ENCODE results near the gene NPY5R.

The NPY5R gene

DNA sequence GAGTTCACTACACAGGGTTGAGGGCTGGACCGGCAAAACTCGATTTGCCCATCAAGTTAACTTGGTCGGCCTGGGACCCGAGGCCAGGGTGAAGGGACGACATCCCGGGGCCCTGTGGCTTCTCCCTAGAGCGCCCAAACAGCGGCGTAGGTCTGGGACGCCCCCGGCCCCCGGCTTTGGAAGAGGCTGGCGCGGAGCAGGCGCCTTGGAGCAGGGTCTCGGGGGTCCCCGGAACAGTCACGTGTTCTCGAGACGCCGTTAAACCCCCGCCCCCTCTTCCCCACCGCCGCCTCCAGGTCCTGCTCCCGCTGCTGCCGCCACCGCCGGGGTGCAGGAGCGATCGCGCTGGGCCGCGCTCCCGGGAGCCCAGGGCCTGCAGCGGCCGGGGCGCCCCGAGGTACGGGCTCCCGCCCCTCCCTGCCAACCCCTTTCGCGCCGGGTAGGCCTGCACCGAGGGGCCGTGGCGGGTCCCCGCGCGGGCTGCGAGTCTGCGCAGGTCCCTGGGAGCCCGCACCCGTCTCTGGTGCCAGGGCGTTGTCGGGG lies at the start of gene NPY5R:
NPY5R (plus strand) TSS at position 289 of the 543 bp plus-strand sequence. CDS start 6,382 bp downstream, outside the sequence.
- DNase-seq, result peak; percentile 45

- no peak for DNase-seq
Measured at GRCh38 chr4:163295138-163295537, 48.6 kb upstream of the NPY5R start.

DNA sequence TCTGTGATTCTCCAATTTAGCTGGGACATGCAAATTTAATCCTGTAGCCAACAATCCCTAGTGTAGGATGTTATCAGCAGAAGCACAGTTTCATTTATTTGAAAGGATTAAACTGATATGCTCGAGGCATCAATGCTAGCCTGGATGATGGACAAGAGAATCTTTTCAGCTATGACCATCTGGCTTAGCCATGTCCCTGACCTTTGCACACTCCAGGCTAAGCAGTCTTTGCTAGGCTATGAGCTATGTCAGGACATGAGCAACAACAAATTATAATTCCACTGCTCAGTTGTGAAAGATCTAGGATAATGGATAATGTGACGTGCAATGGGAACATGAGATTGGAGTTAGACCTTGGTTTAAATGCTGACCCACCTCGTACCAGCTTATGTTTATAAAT lies 43.2 kb upstream of the NPY5R start:
- no peak for DNase-seq

GRCh38 chr4:163303069-163303468 lies 40.6 kb upstream of the NPY5R start:
- DNase-seq, result no peak

DNA sequence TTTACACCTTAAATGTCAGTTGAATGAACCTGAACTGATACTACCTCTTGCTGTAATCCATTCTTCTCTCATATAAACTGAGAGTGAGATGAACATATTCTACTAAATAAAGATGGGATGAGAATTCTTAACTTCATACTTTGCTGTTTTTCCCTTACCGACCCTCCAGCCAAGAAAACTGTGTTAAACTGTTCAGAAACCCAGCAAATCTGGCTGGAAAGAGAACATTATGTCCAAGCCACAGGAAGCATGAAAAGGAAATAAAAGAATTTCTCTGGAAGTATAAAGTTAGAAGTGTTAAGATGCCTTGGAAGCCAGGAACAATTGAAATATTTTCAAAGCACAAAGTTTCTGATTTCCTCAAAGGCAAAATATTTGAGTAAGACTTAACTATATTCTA lies 34.2 kb upstream of the NPY5R start:
- no peak for DNase-seq

DNA sequence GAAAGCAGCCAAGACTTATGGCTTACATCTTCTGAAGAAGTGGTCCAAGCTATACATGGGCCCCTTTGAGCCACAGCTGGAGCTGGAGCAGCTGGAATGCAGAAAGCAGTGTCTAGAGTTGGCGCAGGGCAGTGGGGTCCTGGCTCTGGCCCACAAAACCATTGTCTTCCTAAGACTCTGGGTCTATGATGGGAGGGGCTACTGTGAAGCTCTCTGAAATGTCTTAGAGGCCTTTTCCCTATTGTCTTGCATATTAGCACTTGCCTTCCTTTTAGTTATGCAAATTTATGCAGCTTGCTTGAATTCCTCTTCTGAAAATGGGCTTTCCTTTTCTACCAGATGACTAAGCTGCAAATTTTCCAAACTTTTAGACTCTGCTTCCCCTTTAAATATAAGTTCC lies 26.6 kb upstream of the NPY5R start:
- DNase-seq, result no peak

DNA sequence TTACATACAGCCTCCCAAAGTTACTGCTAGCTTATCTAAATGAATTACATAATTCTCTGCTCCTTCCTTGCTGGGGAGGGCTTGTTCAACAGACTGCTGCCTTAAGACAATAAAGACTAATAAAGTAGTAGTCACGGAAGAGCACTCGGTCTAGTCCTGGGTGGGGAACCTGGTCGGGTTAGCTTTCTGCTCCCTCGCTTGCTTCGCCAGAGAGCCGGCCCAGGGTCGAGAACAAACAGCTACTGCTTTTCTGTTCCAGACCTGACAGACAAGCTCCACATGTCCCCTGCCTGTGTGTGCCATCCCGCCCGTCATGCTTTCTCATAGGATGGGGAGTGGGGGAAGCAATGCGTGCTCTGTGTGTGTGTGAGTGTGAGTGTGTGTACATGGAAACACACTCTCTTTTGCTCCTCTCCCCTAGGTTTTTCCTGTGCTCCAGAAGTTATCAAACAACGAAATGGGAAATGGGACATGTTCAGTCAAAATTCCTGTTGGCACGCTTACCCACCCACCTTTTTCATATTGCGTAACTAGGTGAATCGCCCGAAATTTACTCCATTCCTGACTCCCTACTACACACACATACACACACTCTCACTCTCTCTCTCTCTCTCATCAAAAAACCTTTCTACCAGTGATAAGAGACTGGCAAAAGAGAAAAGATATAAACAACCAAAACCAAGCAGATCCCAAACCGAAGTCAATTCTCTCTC lies 12.6 kb upstream of the NPY5R start:
- DNase-seq, result peak; percentile 43

DNA sequence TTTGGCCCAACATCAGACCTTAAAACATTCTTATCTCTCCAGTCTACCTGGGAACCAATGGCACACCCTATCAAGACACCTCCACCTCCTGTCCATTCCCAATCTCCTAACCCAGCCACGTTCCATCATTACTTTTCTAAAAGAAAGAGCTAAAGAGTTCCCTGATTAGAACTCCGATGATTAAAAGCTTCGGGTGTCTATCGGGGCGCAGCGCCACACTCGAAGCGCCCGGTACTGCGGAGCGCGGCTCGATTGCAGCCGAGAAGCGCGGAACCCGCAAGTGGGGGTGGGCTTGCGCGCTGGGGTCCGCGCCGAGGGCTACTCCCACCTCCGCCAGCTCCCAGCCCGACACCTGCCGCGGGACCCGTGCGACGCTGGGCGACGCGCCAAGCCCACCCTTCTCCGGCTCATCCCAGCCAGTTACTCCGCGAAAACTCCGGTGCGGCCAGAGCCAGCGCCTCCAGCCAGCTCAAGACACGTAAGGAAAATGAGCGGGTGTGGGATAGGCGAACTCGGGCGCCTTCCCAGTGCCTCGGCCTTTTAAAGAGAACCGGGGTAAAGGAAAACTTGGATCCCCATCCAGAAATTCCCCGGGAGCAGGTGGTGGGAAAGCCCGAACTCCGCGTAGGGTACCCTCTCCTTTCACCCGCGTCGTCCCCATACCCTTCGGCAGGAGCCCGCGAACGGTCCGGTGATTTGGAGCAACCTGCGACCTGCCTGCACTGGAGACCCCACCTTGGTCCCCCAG lies 11.9 kb upstream of the NPY5R start:
- peak; percentile 61 for DNase-seq

DNA sequence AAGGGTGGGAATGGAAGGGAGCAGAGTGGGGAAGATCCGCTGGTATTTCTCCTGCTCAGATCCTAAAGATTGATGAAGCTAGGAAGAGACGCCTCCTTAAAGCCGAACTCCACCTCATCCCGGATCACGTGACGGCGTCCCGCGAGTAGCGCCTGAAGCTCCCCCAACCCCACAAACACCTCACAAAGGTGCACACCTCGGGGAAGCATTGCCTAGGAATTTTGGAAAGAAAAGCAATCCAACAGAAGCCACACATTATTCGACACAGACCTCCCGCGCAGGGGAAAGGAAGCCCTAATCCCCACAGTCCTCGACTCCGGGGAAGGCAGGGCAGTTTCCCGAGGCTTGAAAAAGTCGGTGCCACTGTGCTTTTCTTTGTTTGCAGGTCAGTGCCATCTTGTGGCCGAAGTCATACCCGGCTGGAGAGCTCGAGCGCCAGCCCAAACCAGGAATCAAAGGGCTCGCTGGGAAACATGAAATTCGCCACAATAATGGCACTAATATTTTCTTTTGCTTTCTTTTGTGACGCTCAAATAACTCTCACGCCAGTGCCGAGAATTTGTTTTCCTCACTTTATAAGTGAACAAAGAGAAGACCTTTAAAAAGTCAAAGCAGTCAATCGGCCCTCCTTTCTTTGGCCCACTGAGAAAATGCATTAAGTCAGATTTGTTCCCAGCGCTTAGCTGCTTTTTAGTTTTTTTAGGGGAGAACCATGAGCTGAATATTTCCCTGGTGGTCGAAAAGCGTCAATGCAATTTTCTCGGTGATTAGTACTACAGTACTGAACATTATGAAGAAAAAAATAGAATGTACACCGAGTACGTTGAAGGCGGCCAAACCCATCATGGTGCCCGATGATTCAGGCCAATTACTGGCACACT lies 10.9 kb upstream of the NPY5R start, which contains the start of gene NPY1R:
NPY1R (minus strand) TSS at position 71 of the 881 bp plus-strand sequence. CDS start 6,042 bp downstream, outside the sequence.
- peak; percentile 87 for DNase-seq

DNA sequence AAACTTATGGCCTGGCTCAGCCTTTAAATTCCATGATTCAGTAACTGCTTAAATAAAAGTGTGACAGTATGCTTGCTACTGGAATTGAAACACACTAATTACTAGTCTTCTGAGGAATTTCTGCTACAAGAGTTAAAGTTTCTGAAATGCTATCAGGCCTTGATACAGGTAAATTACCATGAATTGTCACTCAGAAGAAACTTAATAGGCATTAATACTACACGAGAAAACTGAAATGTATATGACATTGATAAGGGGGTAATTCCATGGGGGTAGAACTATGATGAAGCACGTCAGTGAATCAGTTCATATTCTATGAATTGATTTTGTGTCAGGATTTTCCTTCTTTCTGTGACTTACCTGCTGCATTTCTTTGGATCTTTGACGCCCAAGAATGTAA lies 8.3 kb upstream of the NPY5R start:
- no peak for DNase-seq

GRCh38 chr4:163344147-163345125 lies 744 bp downstream of the NPY5R start:
- DNase-seq, result peak; percentile 47

GRCh38 chr4:163350672-163351071 lies 7.0 kb downstream of the NPY5R start:
- no peak for DNase-seq

- DNase-seq, result no peak
Measured at GRCh38 chr4:163353054-163353453, 9.4 kb downstream of the NPY5R start.

- no peak for DNase-seq
Measured at GRCh38 chr4:163356104-163356503, 12.4 kb downstream of the NPY5R start.

DNA sequence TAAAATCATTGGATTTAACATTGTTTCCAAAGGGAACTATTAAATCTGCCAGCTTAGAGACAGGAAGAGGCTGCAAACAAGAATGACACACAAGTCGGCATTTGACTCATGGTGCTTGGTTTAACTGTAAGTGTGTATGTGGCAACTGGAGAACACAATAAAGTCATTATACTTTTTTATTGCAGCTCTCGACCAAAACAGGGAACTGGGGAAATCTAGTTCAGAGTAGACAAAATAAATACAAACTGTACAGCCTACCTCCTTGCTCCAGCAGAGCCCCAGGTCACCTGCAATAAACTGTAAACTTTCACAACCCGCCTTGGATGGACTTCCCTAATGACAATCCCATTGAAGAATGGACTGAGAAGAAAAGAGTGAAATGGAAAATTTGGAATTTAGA lies 24.0 kb downstream of the NPY5R start:
- no peak for DNase-seq

DNA sequence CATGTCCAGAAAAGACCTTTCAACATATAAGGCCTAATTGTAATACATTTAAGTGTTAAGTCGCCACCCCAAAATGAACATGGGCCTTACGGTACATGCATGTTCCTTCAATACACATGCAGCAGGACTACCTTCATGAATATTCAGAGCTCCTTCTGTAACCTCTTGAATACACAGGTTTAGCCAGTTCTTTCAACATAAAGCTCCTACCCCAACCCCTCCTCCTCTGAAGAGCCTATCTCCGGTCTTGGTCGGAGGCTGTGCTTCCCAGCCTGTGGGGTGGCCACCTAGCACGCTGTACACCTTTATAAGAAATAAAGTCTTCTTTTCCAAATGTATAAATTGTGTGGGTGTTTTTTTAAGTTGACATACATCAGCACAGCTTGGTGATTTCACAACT lies 28.3 kb downstream of the NPY5R start:
- DNase-seq, result no peak

DNA sequence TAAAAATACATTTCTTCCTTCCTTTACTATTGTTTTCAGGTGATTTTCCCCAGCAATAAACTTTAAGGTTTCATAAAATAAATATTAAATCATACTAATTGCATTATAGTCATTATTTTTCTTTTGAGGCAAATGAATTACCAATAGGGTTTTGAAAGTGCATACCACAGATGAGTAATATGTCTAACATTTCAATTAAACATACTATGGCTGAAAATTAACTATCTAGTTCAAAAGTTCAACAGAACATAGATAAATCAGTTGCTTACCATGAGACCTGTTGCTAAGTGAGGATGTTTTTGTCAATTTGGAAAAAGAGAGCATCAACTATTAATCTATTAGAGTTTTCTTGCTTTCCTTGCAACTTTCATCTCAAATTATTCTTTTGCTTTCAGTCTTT lies 35.0 kb downstream of the NPY5R start:
- no peak for DNase-seq

DNA sequence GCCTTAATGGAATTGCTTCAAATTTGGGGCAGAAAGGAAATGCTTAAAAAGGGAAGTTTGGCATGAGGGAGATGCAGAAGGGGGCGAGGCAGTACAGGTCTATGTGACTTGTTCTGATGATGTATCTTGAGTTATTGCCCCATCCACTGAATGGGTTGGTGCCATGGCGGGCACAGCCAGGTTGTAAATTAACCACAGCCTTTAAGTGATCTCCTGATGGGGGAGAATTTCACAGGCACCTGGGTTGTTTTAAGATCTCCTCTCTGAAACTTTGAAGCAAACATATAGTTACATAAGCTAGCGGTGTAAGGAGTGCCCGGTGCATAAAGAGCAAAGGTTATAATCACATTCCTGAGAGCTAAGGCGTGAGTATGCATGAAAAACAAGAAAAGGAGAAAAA lies 37.0 kb downstream of the NPY5R start:
- no peak for DNase-seq

- no peak for DNase-seq
Measured at GRCh38 chr4:163382178-163382869, 38.6 kb downstream of the NPY5R start.

DNA sequence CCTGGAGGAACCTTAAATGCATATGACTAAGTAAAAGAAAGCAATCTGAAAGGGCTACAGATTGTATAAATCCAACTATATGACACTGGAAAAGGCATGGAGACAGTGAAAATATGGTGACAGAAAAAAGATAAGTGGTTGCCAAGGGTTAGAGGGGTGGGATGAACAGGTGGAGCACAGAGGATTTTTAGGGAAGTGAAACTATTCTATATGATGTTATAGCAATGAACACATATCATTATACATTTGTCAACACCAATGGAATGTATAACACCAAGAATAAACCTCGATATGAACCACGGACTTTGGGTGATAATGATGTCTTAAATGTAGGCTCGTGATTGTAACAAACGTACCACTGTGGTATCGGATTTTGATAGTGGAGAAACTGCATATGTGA lies 40.7 kb downstream of the NPY5R start:
- no peak for DNase-seq

DNA sequence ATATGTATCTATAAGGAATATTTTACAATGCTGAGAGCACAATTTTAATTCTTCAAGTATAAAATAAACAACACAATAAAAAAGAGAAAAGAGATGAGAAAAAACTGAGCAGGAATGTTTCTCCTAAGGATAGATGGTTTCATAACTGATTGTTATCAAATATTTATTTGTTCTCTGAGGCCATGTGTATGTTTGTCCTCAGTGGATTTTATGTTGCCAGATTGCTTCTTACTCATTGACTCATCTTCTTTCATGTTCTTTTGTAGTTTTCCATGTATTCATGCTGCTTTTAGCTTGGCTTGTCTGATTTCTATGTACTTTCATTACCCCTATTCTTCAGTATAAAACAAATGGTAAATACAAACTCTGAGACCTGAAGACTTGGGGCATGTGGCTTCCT lies 41.2 kb downstream of the NPY5R start:
- DNase-seq, result no peak

All from right forelimb (tissue), 1 donor.